ENCODE results near the gene PRPF40B.

Gene PRPF40B

DNA sequence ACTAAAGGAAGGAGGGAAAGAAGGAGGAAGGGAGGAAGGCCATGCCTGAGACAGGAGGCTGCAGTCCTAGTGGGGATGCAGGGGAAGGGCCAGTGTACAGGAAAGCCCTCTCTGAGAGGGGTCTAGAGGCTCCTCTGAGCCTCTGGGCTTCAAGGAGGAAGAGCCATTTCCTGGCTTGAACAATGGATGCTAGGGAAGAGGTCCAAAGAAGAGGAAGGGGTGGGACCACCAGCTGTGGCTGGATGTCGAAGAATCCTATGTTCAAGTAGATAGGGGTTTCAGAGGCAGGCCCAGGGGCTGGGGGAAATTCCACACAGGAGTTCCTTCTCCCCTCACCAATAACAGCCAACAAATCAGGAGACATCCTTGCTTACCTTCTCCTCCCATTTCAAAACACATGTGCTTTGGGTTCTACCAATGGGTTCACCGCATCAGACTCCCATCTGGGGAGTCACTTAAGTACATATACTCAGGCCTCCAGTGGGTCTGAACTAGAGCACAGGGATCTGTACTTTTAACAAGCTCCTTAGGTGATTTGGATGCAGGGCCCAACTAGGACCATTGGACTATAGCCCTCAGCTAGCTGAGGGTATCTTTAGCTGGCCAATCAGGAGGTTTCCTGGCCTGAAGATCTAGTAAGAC, 32.4 kb downstream of the PRPF40B start:
- Histone ChIP-seq H3K27me3 (ENCODE audit: control insufficient read depth, insufficient read depth, low read length, poor library complexity, severe bottlenecking) (no peaks in the 10 kb centered on the region), H3K4me1 (ENCODE audit: control insufficient read depth, insufficient read depth, low read length) (no peaks in the 10 kb centered on the region), H3K36me3 (ENCODE audit: control insufficient read depth, insufficient read depth, low read length) (peaks cover 11% of the 10 kb centered on the region), H3K9me3 (ENCODE audit: control insufficient read depth, low read length) (no peaks in the 10 kb centered on the region), H3K27ac (ENCODE audit: insufficient read depth, low read depth, low read length, poor library complexity, severe bottlenecking) (no peak overlapping the region), H3K4me3 (ENCODE audit: insufficient read depth, low read depth, low read length) (no peak overlapping the region)
- WGBS, 2 experiments: 86 to 88% methylated on average over 2 of the region's 2 CpGs

DNA sequence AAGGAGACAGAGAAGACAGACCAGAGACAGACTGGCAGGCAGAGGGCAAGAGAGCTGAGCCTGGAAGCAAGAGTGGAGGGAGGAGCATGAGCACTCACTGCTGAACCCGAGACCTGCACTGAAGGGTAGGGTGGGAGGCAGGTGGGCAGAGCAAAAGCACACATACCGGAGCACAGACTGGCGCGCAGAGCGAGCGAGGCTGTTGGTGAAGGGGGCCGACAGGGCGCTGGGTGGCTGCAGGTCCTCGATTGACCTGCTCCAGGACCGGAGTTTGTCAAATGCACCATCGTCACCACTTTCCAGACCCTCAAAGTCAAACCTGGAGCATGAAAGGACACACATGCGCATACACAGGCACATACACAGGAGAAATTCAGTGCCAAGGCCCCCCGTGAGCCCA, 34.9 kb downstream of the PRPF40B start:
- Histone ChIP-seq H3K9me3 (ENCODE audit: control insufficient read depth, low read length) (no peaks in the 10 kb centered on the region), H3K36me3 (ENCODE audit: control insufficient read depth, insufficient read depth, low read length) (peaks cover 8% of the 10 kb centered on the region), H3K4me3 (ENCODE audit: insufficient read depth, low read depth, low read length) (no peak overlapping the region), H3K27ac (ENCODE audit: insufficient read depth, low read depth, low read length, poor library complexity, severe bottlenecking) (no peak overlapping the region), H3K4me1 (ENCODE audit: control insufficient read depth, insufficient read depth, low read length) (no peaks in the 10 kb centered on the region), H3K27me3 (ENCODE audit: control insufficient read depth, insufficient read depth, low read length, poor library complexity, severe bottlenecking) (no peaks in the 10 kb centered on the region)
- 95 to 98% methylated on average over 13 of the region's 13 CpGs for WGBS, 2 experiments

DNA sequence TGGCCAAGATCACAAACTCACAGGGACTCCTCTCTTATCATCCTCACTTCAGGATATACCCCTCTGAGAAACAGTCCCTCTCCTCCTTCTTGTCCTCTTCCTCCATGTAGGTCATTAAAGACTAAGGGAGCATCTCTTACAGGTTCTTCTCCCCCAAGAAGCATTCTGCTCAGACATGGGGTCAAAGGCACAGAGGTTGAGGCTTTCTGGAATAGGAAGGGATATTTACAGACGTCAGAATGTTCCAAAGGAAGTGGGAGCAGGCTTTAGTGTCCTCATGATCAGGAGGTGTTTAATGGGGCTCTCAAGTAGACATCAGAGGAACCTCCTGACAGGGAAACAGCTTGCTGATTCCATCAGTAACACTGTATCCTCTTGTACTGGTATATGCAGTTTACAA, 36.4 kb downstream of the PRPF40B start:
- no peaks in the 10 kb centered on the region for H3K9me3 ChIP-seq (ENCODE audit: control insufficient read depth, low read length)
- H3K4me3 ChIP-seq (ENCODE audit: insufficient read depth, low read depth, low read length): no peak overlapping the region
- H3K4me1 ChIP-seq (ENCODE audit: control insufficient read depth, insufficient read depth, low read length): no peaks in the 10 kb centered on the region
- peaks cover 8% of the 10 kb centered on the region for H3K36me3 ChIP-seq (ENCODE audit: control insufficient read depth, insufficient read depth, low read length)
- H3K27ac ChIP-seq (ENCODE audit: insufficient read depth, low read depth, low read length, poor library complexity, severe bottlenecking): no peak overlapping the region
- H3K27me3 ChIP-seq (ENCODE audit: control insufficient read depth, insufficient read depth, low read length, poor library complexity, severe bottlenecking): no peaks in the 10 kb centered on the region
- 92 to 94% methylated on average over 1 of the region's 1 CpG for WGBS, 2 experiments

- peaks cover 8% of the 10 kb centered on the region for H3K36me3 ChIP-seq (ENCODE audit: control insufficient read depth, insufficient read depth, low read length)
- WGBS, 2 experiments: 90 to 94% methylated on average over 3 of the region's 3 CpGs
- no peaks in the 10 kb centered on the region for H3K4me1 ChIP-seq (ENCODE audit: control insufficient read depth, insufficient read depth, low read length)
- H3K27ac ChIP-seq (ENCODE audit: insufficient read depth, low read depth, low read length, poor library complexity, severe bottlenecking): no peak overlapping the region
- H3K4me3 ChIP-seq (ENCODE audit: insufficient read depth, low read depth, low read length): no peak overlapping the region
- no peaks in the 10 kb centered on the region for H3K27me3 ChIP-seq (ENCODE audit: control insufficient read depth, insufficient read depth, low read length, poor library complexity, severe bottlenecking)
- H3K9me3 ChIP-seq (ENCODE audit: control insufficient read depth, low read length): no peaks in the 10 kb centered on the region
These were observed 37.8 kb downstream of the PRPF40B start for GRCh38 chr12:49661191-49661590.

GRCh38 chr12:49661746-49662145, 38.4 kb downstream of the PRPF40B start:
- Histone ChIP-seq H3K4me3 (ENCODE audit: insufficient read depth, low read depth, low read length) (no peak overlapping the region), H3K27ac (ENCODE audit: insufficient read depth, low read depth, low read length, poor library complexity, severe bottlenecking) (no peak overlapping the region), H3K27me3 (ENCODE audit: control insufficient read depth, insufficient read depth, low read length, poor library complexity, severe bottlenecking) (no peaks in the 10 kb centered on the region), H3K4me1 (ENCODE audit: control insufficient read depth, insufficient read depth, low read length) (no peaks in the 10 kb centered on the region), H3K36me3 (ENCODE audit: control insufficient read depth, insufficient read depth, low read length) (peaks cover 8% of the 10 kb centered on the region), H3K9me3 (ENCODE audit: control insufficient read depth, low read length) (no peaks in the 10 kb centered on the region)
- 92 to 96% methylated on average over 3 of the region's 3 CpGs for WGBS, 2 experiments

DNA sequence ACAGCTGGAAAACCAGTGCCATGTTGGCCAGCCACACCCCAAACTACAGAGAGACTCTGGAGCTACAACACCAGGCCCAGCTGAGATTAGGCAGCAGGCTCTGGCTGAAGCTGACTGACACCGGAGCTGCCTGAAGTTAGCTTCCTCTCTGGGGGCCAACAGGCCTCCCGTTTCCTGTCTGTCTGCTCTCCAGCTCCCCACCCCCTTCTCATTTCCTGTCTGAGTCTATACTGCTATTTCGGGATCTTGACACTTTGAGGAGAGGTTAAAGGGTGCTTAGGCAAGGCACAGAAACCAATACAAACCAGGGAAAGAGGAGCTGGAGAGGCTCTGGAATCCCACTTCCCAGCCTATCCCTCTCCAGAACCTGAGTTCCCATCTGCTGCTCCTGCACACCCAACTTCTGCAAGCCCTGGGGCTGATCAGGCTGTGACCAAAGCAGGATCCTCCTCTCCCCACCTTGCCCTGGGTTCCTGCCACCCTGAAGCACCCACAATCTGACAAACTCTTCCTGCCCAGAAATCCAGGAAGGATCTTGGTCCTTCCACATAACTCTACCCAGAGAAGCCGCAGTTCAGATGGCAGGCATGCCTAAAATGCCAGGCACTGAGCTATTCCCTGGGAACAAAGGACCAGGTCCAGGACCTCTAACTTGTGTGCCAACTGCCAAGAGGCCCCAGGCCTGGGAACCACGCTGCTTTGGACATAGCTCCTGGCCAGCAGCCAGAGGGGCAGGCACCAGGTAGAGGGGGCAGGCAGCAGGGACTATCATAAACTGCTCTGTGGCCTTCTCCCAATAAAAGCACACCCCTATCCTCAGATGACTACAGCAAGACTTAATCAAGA, 39.9 kb downstream of the PRPF40B start:
- no peak overlapping the region for H3K27ac ChIP-seq (ENCODE audit: insufficient read depth, low read depth, low read length, poor library complexity, severe bottlenecking)

GRCh38 chr12:49664167-49664566, 40.8 kb downstream of the PRPF40B start:
- no peaks in the 10 kb centered on the region for H3K36me3 ChIP-seq (ENCODE audit: control insufficient read depth, insufficient read depth, low read length)
- H3K27ac ChIP-seq (ENCODE audit: insufficient read depth, low read depth, low read length, poor library complexity, severe bottlenecking): no peak overlapping the region
- H3K9me3 ChIP-seq (ENCODE audit: control insufficient read depth, low read length): no peaks in the 10 kb centered on the region
- no peaks in the 10 kb centered on the region for H3K27me3 ChIP-seq (ENCODE audit: control insufficient read depth, insufficient read depth, low read length, poor library complexity, severe bottlenecking)
- H3K4me1 ChIP-seq (ENCODE audit: control insufficient read depth, insufficient read depth, low read length): no peaks in the 10 kb centered on the region
- no peak overlapping the region for H3K4me3 ChIP-seq (ENCODE audit: insufficient read depth, low read depth, low read length)
- 97 to 99% methylated on average over 2 to 4 of the region's 4 CpGs for WGBS, 2 experiments

More for the DNA sequence above, 39.9 kb downstream of the PRPF40B start:
- no peaks in the 10 kb centered on the region for H3K9me3 ChIP-seq (ENCODE audit: control insufficient read depth, low read length)
- H3K36me3 ChIP-seq (ENCODE audit: control insufficient read depth, insufficient read depth, low read length): no peaks in the 10 kb centered on the region
- 75 to 88% methylated on average over 5 of the region's 5 CpGs for WGBS, 2 experiments
- no peak overlapping the region for H3K4me3 ChIP-seq (ENCODE audit: insufficient read depth, low read depth, low read length)
- no peaks in the 10 kb centered on the region for H3K27me3 ChIP-seq (ENCODE audit: control insufficient read depth, insufficient read depth, low read length, poor library complexity, severe bottlenecking)
- no peaks in the 10 kb centered on the region for H3K4me1 ChIP-seq (ENCODE audit: control insufficient read depth, insufficient read depth, low read length)

GRCh38 chr12:49664591-49665239, 41.4 kb downstream of the PRPF40B start:
- Histone ChIP-seq H3K4me3 (ENCODE audit: insufficient read depth, low read depth, low read length) (no peak overlapping the region), H3K4me1 (ENCODE audit: control insufficient read depth, insufficient read depth, low read length) (no peaks in the 10 kb centered on the region), H3K27me3 (ENCODE audit: control insufficient read depth, insufficient read depth, low read length, poor library complexity, severe bottlenecking) (no peaks in the 10 kb centered on the region), H3K36me3 (ENCODE audit: control insufficient read depth, insufficient read depth, low read length) (no peaks in the 10 kb centered on the region), H3K9me3 (ENCODE audit: control insufficient read depth, low read length) (no peaks in the 10 kb centered on the region), H3K27ac (ENCODE audit: insufficient read depth, low read depth, low read length, poor library complexity, severe bottlenecking) (no peak overlapping the region)
- 89 to 90% methylated on average over 4 of the region's 4 CpGs for WGBS, 2 experiments

DNA sequence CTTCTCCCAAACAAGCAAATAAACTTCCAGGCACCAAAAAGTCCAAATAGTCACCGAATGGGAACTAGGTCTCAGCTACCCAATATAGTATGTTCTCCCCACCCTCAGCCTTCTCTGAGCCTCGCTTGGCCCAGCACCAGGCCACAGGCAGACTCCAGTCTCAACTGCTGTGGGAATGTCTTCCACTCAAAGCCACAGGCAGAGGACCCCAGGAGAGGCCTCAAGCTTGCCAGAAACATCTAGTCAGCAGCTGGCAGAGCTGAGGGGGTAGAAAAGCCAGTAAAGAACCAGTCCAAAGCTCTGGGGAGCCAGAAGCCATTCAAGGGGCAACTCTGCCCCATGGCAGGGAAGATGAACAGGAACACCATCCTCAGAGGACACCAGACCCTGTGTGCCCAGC, 42.0 kb downstream of the PRPF40B start:
- Histone ChIP-seq H3K4me3 (ENCODE audit: insufficient read depth, low read depth, low read length) (no peak overlapping the region), H3K27me3 (ENCODE audit: control insufficient read depth, insufficient read depth, low read length, poor library complexity, severe bottlenecking) (no peaks in the 10 kb centered on the region), H3K4me1 (ENCODE audit: control insufficient read depth, insufficient read depth, low read length) (no peaks in the 10 kb centered on the region), H3K27ac (ENCODE audit: insufficient read depth, low read depth, low read length, poor library complexity, severe bottlenecking) (no peak overlapping the region), H3K9me3 (ENCODE audit: control insufficient read depth, low read length) (no peaks in the 10 kb centered on the region), H3K36me3 (ENCODE audit: control insufficient read depth, insufficient read depth, low read length) (no peaks in the 10 kb centered on the region)
- WGBS, 2 experiments: 88 to 90% methylated on average over 2 of the region's 2 CpGs

- Histone ChIP-seq H3K36me3 (ENCODE audit: control insufficient read depth, insufficient read depth, low read length) (no peaks in the 10 kb centered on the region), H3K9me3 (ENCODE audit: control insufficient read depth, low read length) (no peaks in the 10 kb centered on the region), H3K4me1 (ENCODE audit: control insufficient read depth, insufficient read depth, low read length) (no peaks in the 10 kb centered on the region), H3K27ac (ENCODE audit: insufficient read depth, low read depth, low read length, poor library complexity, severe bottlenecking) (no peak overlapping the region), H3K4me3 (ENCODE audit: insufficient read depth, low read depth, low read length) (no peak overlapping the region), H3K27me3 (ENCODE audit: control insufficient read depth, insufficient read depth, low read length, poor library complexity, severe bottlenecking) (no peaks in the 10 kb centered on the region)
- 96 to 99% methylated on average over 4 of the region's 4 CpGs for WGBS, 2 experiments
These were observed 42.8 kb downstream of the PRPF40B start for GRCh38 chr12:49666176-49666575.
